SK-N-SH treated with all-trans-retinoic acid at 6 μM for 48 hours (cell line): Measurements from ENCODE around the gene RASA2.

ENCODE experiments used
- ATAC-seq: fragments of 200-7000 bp; cut with Tn5 transposase; 3 replicates; pipeline ENCODE4 v1.9.1; 2020; ENCODE audit warnings: mild to moderate bottlenecking, moderate library complexity
- ARNTL ChIP-seq: fragments of 450-650 bp; formaldehyde crosslinking; IDR thresholded peaks from 2 replicates; pipeline ENCODE4 v1.5.0; 2020; ENCODE audit warnings: low read depth, mild to moderate bottlenecking, moderate library complexity, borderline replicate concordance
- BACH2 ChIP-seq: fragments of 250-450 bp; sonication (Bioruptor Pico); IDR thresholded peaks from 2 replicates; pipeline ENCODE4 v1.9.0; 2021; ENCODE audit warnings: mild to moderate bottlenecking, borderline replicate concordance
- CSDC2 ChIP-seq: fragments of 250-450 bp; sonication (Bioruptor Pico); IDR thresholded peaks from 2 replicates; pipeline ENCODE4 v1.5.0; 2020; ENCODE audit warnings: mild to moderate bottlenecking, moderate library complexity
- ESRRG ChIP-seq: fragments of 250-450 bp; sonication (Bioruptor Pico); IDR thresholded peaks from 2 replicates; pipeline ENCODE4 v1.6.1; 2021; ENCODE audit warnings: mild to moderate bottlenecking
- GLIS3 ChIP-seq: fragments of 250-450 bp; sonication (Bioruptor Pico); IDR thresholded peaks from 2 replicates; pipeline ENCODE4 v1.5.0; 2020; ENCODE audit warnings: mild to moderate bottlenecking, moderate library complexity
- ISL1 ChIP-seq: fragments of 250-450 bp; sonication (Bioruptor Pico); IDR thresholded peaks from 2 replicates; pipeline ENCODE4 v2.1.2; 2022; ENCODE audit warnings: mild to moderate bottlenecking, moderate library complexity
- OSR1 ChIP-seq: fragments of 250-450 bp; sonication (Bioruptor Pico); IDR thresholded peaks from 2 replicates; pipeline ENCODE4 v1.8.0; 2022; ENCODE audit warnings: moderate library complexity, mild to moderate bottlenecking, inconsistent platforms
- SNAI2 ChIP-seq: fragments of 250-450 bp; sonication (Bioruptor Pico); IDR thresholded peaks from 2 replicates; pipeline ENCODE4 v1.5.0; 2020; ENCODE audit warnings: mild to moderate bottlenecking, moderate library complexity
- TCF4 ChIP-seq: fragments of 250-450 bp; sonication (Bioruptor Pico); IDR thresholded peaks from 2 replicates; pipeline ENCODE4 v1.8.0; 2021; ENCODE audit warnings: mild to moderate bottlenecking, moderate library complexity, borderline replicate concordance
- TOX ChIP-seq: fragments of 250-450 bp; sonication (Bioruptor Pico); IDR thresholded peaks from 2 replicates; pipeline ENCODE4 v1.8.0; 2021; ENCODE audit warnings: mild to moderate bottlenecking, moderate library complexity, borderline replicate concordance
- ZC3H10 ChIP-seq: fragments of 250-450 bp; sonication (Bioruptor Pico); IDR thresholded peaks from 2 replicates; pipeline ENCODE4 v1.5.1; 2021; ENCODE audit warnings: mild to moderate bottlenecking, moderate library complexity
- ZFP3 ChIP-seq: fragments of 250-450 bp; sonication (Bioruptor Pico); IDR thresholded peaks from 2 replicates; pipeline ENCODE4 v1.5.0; 2020; ENCODE audit warnings: mild to moderate bottlenecking, moderate library complexity
- ZFP30 ChIP-seq: fragments of 450-650 bp; formaldehyde crosslinking; IDR thresholded peaks from 2 replicates; pipeline ENCODE4 v1.5.0; 2022; ENCODE audit warnings: mild to moderate bottlenecking, moderate library complexity
- ZNF565 ChIP-seq: fragments of 450-650 bp; formaldehyde crosslinking; conservative IDR thresholded peaks from 2 replicates; pipeline ENCODE4 v1.5.0; 2020; ENCODE audit warnings: low read depth, mild to moderate bottlenecking, moderate library complexity
- ZNF70 ChIP-seq: fragments of 450-650 bp; formaldehyde crosslinking; IDR thresholded peaks from 2 replicates; pipeline ENCODE4 v1.5.0; 2020; ENCODE audit warnings: mild to moderate bottlenecking, moderate library complexity
- ZNF8 ChIP-seq: fragments of 450-650 bp; formaldehyde crosslinking; IDR thresholded peaks from 2 replicates; pipeline ENCODE4 v1.5.0; 2020; ENCODE audit warnings: mild to moderate bottlenecking, moderate library complexity
- TF ChIP-seq, protein P1 (sequence below): fragments of 250-450 bp; sonication (Bioruptor Pico); IDR thresholded peaks from 2 replicates; pipeline ENCODE4 v1.5.1; 2020; ENCODE audit warnings: low read depth, mild to moderate bottlenecking, moderate library complexity
- TF ChIP-seq, protein P2 (sequence below): fragments of 250-450 bp; sonication (Bioruptor Pico); IDR thresholded peaks from 2 replicates; pipeline ENCODE4 v1.8.0; 2020; ENCODE audit warnings: mild to moderate bottlenecking, moderate library complexity, borderline replicate concordance
- TF ChIP-seq, protein P3 (sequence below): fragments of 250-450 bp; sonication (Bioruptor Pico); IDR thresholded peaks from 2 replicates; pipeline ENCODE4 v1.5.1; 2021; ENCODE audit warnings: mild to moderate bottlenecking, moderate library complexity
- TF ChIP-seq, protein P4 (sequence below): fragments of 250-450 bp; sonication (Bioruptor Pico); IDR thresholded peaks from 2 replicates; pipeline ENCODE4 v1.5.0; 2020; ENCODE audit warnings: mild to moderate bottlenecking, moderate library complexity
- TF ChIP-seq, protein P5 (sequence below): fragments of 250-450 bp; sonication (Bioruptor Pico); IDR thresholded peaks from 2 replicates; pipeline ENCODE4 v1.8.0; 2021; ENCODE audit warnings: low read depth, mild to moderate bottlenecking, moderate library complexity, borderline replicate concordance

The RASA2 gene

GRCh38 chr3:141486746-141487520, at the start of gene RASA2:
Gene RASA2, plus strand, starts transcription at chr3:141487027. Its CDS starts 57 bp downstream, at chr3:141487084.
- TF ChIP-seq TCF4 (CRISPR knock-in tag), result no peak
- ATAC-seq, result peak; percentile 83

GRCh38 chr3:141439589-141439988, 47.2 kb upstream of the RASA2 start:
- TF ChIP-seq, protein P1, sequence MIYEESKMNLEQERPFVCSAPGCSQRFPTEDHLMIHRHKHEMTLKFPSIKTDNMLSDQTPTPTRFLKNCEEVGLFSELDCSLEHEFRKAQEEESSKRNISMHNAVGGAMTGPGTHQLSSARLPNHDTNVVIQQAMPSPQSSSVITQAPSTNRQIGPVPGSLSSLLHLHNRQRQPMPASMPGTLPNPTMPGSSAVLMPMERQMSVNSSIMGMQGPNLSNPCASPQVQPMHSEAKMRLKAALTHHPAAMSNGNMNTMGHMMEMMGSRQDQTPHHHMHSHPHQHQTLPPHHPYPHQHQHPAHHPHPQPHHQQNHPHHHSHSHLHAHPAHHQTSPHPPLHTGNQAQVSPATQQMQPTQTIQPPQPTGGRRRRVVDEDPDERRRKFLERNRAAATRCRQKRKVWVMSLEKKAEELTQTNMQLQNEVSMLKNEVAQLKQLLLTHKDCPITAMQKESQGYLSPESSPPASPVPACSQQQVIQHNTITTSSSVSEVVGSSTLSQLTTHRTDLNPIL (CRISPR knock-in tag), result no peak
- TF ChIP-seq, protein P2, sequence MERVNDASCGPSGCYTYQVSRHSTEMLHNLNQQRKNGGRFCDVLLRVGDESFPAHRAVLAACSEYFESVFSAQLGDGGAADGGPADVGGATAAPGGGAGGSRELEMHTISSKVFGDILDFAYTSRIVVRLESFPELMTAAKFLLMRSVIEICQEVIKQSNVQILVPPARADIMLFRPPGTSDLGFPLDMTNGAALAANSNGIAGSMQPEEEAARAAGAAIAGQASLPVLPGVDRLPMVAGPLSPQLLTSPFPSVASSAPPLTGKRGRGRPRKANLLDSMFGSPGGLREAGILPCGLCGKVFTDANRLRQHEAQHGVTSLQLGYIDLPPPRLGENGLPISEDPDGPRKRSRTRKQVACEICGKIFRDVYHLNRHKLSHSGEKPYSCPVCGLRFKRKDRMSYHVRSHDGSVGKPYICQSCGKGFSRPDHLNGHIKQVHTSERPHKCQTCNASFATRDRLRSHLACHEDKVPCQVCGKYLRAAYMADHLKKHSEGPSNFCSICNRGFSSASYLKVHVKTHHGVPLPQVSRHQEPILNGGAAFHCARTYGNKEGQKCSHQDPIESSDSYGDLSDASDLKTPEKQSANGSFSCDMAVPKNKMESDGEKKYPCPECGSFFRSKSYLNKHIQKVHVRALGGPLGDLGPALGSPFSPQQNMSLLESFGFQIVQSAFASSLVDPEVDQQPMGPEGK, result no peak
- TF ChIP-seq SNAI2 (CRISPR knock-in tag), result no peak
- TF ChIP-seq ZFP3, result no peak
- no peak for TF ChIP-seq ZNF565
- TF ChIP-seq, protein P3, sequence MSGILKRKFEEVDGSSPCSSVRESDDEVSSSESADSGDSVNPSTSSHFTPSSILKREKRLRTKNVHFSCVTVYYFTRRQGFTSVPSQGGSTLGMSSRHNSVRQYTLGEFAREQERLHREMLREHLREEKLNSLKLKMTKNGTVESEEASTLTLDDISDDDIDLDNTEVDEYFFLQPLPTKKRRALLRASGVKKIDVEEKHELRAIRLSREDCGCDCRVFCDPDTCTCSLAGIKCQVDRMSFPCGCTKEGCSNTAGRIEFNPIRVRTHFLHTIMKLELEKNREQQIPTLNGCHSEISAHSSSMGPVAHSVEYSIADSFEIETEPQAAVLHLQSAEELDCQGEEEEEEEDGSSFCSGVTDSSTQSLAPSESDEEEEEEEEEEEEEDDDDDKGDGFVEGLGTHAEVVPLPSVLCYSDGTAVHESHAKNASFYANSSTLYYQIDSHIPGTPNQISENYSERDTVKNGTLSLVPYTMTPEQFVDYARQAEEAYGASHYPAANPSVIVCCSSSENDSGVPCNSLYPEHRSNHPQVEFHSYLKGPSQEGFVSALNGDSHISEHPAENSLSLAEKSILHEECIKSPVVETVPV (CRISPR knock-in tag), result no peak
- TF ChIP-seq ARNTL (CRISPR knock-in tag), result no peak
- no peak for TF ChIP-seq ZNF70
- TF ChIP-seq, protein P4, sequence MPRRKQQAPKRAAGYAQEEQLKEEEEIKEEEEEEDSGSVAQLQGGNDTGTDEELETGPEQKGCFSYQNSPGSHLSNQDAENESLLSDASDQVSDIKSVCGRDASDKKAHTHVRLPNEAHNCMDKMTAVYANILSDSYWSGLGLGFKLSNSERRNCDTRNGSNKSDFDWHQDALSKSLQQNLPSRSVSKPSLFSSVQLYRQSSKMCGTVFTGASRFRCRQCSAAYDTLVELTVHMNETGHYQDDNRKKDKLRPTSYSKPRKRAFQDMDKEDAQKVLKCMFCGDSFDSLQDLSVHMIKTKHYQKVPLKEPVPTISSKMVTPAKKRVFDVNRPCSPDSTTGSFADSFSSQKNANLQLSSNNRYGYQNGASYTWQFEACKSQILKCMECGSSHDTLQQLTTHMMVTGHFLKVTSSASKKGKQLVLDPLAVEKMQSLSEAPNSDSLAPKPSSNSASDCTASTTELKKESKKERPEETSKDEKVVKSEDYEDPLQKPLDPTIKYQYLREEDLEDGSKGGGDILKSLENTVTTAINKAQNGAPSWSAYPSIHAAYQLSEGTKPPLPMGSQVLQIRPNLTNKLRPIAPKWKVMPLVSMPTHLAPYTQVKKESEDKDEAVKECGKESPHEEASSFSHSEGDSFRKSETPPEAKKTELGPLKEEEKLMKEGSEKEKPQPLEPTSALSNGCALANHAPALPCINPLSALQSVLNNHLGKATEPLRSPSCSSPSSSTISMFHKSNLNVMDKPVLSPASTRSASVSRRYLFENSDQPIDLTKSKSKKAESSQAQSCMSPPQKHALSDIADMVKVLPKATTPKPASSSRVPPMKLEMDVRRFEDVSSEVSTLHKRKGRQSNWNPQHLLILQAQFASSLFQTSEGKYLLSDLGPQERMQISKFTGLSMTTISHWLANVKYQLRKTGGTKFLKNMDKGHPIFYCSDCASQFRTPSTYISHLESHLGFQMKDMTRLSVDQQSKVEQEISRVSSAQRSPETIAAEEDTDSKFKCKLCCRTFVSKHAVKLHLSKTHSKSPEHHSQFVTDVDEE (CRISPR knock-in tag), result no peak
- TF ChIP-seq, all 23 proteins: peak for 0
- ATAC-seq, result no peak

DNA sequence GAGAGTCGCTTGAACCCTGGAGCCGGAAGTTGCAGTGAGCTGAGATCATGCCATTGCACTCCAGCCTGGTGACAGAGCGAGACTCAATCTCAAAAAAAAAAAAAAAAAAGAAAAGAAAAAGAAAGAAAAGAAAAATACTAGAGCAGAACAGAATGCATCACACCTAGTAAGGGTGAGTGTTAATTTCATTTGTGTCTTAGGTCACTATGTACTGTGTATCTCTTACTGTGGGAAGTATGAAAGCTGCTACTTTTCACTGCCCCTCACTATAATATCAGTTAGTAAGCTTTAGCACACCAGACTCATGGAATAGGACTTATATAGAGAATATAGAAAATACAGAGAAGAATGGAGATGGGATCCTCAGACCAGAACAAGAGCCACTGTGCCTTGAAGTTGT, 45.9 kb upstream of the RASA2 start:
- peak; percentile 38; the same call in 2 of the 3 replicates for ATAC-seq

More for the DNA sequence above, 45.9 kb upstream of the RASA2 start:
- no peak for TF ChIP-seq BACH2 (CRISPR knock-in tag)
- no peak for TF ChIP-seq ZC3H10 (CRISPR knock-in tag)
- TF ChIP-seq OSR1 (CRISPR knock-in tag), result no peak
- TF ChIP-seq, protein P3 (CRISPR knock-in tag), result no peak
- TF ChIP-seq ESRRG (CRISPR knock-in tag), result no peak
- TF ChIP-seq, protein P1 (CRISPR knock-in tag), result no peak
- TF ChIP-seq, protein P5, sequence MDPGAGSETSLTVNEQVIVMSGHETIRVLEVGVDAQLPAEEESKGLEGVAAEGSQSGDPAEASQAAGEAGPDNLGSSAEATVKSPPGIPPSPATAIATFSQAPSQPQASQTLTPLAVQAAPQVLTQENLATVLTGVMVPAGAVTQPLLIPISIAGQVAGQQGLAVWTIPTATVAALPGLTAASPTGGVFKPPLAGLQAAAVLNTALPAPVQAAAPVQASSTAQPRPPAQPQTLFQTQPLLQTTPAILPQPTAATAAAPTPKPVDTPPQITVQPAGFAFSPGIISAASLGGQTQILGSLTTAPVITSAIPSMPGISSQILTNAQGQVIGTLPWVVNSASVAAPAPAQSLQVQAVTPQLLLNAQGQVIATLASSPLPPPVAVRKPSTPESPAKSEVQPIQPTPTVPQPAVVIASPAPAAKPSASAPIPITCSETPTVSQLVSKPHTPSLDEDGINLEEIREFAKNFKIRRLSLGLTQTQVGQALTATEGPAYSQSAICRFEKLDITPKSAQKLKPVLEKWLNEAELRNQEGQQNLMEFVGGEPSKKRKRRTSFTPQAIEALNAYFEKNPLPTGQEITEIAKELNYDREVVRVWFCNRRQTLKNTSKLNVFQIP (CRISPR knock-in tag), result no peak
- no peak for TF ChIP-seq CSDC2
- TF ChIP-seq ISL1 (CRISPR knock-in tag), result no peak
- TF ChIP-seq ARNTL (CRISPR knock-in tag), result no peak
- TF ChIP-seq ZNF565, result no peak
- TF ChIP-seq TOX (CRISPR knock-in tag), result no peak
- TF ChIP-seq, protein P2, result no peak
- TF ChIP-seq ZFP30 (CRISPR knock-in tag), result no peak
- no peak for TF ChIP-seq GLIS3
- no peak for TF ChIP-seq TCF4 (CRISPR knock-in tag)
- no peak for TF ChIP-seq ZNF8 (CRISPR knock-in tag)
- TF ChIP-seq, all 23 proteins: peak for 0
